Amygdala (tissue), 56 donors: Measurements from ENCODE around the gene PLSCR4.
"Not testable (repeated sequence)": the region's sequence is repeated elsewhere in the genome, so short reads cannot be mapped to it uniquely, and the experiment has no call there.

Source experiments
- DNase-seq, 56 donors: peaks; one replicate each; lab custom pipeline; 2025; lab: John Stamatoyannopoulos, UW

Gene PLSCR4

GRCh38 chr3:146250449-146251382 lies at the start of gene PLSCR4:
Gene PLSCR4, minus strand, starts transcription at chr3:146251105. Its CDS starts 29,034 bp downstream, at chr3:146222071.
- DNase-seq: peak in 33 of 56 donors; percentile 5 to 57 (median 36)

GRCh38 chr3:146293401-146293800 lies 42.5 kb upstream of the PLSCR4 start:
- not testable (repeated sequence) for DNase-seq

- DNase-seq: no peak
Observed at GRCh38 chr3:146283781-146284445, 33.0 kb upstream of the PLSCR4 start.

- peak in 3 of 56 donors; percentile 1 for DNase-seq
Observed at GRCh38 chr3:146280864-146281263, 30.0 kb upstream of the PLSCR4 start.

GRCh38 chr3:146279951-146280350 lies 29.0 kb upstream of the PLSCR4 start:
- no peak for DNase-seq

GRCh38 chr3:146279013-146279412 lies 28.1 kb upstream of the PLSCR4 start:
- no peak for DNase-seq

GRCh38 chr3:146277953-146278631 lies 27.2 kb upstream of the PLSCR4 start:
- DNase-seq: no peak

GRCh38 chr3:146275476-146275875 lies 24.6 kb upstream of the PLSCR4 start:
- DNase-seq: no peak

- DNase-seq: no peak
Observed at GRCh38 chr3:146274833-146275232, 23.9 kb upstream of the PLSCR4 start.

- DNase-seq: no peak
Observed at GRCh38 chr3:146273721-146274407, 23.0 kb upstream of the PLSCR4 start.

GRCh38 chr3:146271180-146271579 lies 20.3 kb upstream of the PLSCR4 start:
- DNase-seq: no peak

GRCh38 chr3:146269271-146269670 lies 18.4 kb upstream of the PLSCR4 start:
- no peak for DNase-seq

- DNase-seq: no peak
Observed at GRCh38 chr3:146268535-146269219, 17.8 kb upstream of the PLSCR4 start.

- no peak for DNase-seq
Observed at GRCh38 chr3:146265720-146266119, 14.8 kb upstream of the PLSCR4 start.

- DNase-seq: no peak
Observed at GRCh38 chr3:146262371-146263110, 11.6 kb upstream of the PLSCR4 start.

- no peak for DNase-seq
Observed at GRCh38 chr3:146259880-146260589, 9.1 kb upstream of the PLSCR4 start.

GRCh38 chr3:146256851-146257486 lies 6.1 kb upstream of the PLSCR4 start:
- no peak for DNase-seq

- DNase-seq: not testable (repeated sequence)
Observed at GRCh38 chr3:146252445-146252844, 1.5 kb upstream of the PLSCR4 start.
